DMS79 (cell line): ENCODE results near the gene PSMB11.

Experiments used
- DNase-seq: peaks from one replicate; lab custom pipeline; 2025; lab: John Stamatoyannopoulos, UW

The PSMB11 gene

DNA sequence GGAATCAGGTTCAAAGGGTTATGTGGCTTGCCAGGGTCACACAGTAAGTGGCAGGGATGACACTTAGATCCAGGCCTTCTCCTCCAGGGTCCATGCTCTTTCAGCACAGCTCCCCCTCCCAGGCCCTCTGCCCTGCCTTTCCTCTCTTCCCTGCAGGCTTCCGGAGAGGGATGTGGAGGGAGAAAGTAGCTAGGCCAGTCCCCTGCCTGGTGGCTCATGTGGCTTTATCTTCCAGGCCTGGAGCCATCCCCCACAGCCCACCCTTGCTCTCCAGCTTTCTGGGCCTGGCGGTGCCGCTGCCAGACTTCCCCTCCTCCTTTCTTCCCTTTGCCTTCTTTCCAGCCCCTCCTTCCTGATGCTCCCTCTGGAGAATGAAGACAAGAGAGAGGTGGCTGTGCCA, 1.7 kb downstream of the PSMB11 start:
- no peak for DNase-seq

- DNase-seq = no peak
Observed at GRCh38 chr14:23044840-23045239, 2.8 kb downstream of the PSMB11 start.

- DNase-seq = no peak
Observed at GRCh38 chr14:23045419-23046357, 3.7 kb downstream of the PSMB11 start.

DNA sequence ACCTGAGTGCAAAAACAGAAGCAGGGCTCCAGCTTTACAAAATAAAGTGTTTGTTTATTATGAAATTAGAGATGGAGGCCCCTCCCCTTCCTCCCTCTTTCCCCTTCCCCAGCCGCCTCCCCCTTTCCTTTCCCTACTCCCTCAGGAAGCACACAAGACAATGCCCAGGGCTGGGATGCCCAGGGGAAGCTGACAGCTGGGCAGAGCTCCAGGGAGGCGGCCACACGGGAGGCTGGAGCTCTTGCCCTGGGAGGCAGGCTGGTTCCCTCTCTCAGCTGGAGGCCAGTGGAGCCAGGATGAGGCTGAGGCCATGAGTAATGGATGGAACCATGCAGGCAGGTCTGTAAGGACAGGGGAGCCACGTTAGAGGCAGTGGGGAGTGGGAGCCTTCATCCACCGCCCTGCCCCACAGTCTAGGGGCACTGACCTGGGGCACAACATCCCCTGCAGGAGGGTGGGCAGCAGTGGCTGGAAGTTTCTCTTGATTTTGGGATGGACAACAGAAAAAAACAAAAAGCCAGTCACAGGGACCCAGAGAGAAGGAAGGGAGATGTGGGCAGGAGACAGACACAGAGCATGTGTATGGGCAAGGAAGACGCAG, 5.1 kb downstream of the PSMB11 start:
- DNase-seq = no peak

DNA sequence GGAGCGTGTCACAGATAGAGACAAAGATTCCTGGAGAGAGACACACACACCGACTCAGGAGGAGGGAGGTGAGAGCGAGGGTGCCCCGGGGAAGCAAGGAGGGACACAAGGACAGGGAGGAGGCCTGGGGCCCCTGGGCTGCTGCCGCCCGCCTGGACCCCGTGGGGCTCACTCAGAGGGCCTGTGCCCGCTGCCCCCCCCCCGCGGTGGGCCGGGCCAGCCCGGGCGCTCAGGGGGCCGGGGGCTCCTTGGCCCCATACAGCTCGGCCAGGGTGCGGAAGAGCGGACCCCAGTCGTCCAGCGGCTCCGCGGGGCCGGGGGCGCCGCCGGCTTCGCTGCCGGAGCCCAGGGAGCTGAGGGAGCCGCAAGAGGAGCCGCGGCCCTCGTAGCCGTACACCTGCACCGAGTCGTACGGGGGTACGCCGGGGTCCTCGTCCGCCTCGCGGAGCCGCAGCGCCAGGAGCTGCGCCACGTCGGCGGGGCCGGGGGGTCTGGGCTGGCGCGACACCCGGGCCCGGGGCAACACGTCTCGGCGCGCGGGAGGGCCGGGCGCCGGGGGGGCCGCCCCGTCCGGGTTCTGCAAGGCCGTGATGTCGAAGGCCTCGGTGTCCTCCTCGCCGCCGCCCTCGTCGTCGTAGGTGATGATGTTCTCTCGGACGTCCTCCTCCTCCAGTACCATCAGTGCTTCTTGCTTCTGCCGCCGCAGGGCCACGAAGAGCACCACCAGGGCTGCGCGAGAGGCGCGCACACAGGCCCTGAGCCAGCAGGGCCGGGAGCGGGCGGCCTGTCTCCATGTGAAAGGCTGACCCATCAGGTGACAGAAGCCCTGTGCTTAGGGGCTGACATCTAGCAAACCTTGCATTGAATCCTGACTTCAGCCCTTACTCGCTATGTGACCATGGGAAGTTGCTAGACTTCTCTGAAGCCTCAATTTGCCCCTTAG, 6.0 kb downstream of the PSMB11 start:
- DNase-seq = no peak

GRCh38 chr14:23049011-23049410, 7.0 kb downstream of the PSMB11 start:
- no peak for DNase-seq

DNA sequence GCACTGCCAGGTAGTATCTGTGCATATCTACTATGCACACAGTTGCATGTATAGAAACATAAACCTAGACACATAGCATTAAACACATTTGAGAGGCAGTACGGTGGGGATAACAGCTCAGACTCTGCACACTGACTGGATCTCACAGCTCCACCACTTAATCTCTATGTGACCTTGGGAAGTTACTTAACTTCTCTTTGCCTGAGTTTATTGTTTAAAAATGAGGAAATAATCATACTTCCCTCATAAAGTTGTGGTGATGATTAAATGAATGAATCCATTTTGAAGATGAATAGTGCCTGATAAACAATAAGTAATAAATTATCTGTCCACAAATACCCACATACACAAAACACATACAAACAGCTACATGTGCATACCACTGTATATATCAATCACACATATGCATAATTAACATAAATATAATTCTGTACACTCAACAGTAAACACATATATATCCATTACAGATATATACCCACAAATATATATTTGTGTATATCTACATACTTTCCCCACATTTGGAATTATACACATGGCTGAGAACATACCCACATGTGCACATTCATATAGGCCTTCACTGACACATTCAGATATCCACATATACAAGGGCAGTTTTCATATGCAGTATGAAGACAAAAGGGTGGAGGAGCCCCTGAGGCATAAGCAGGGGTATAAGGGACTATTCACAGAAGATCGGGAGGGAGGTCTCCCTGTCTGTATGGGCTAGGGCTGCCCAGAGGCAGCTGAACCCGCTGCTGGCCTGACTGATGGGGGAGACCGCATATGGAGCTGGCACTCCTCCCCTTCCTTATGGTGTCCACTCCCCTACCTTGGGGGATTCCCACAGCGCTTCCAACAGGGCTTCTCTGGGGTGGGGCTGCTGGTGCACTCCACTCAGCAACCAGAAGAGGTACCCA, 9.4 kb downstream of the PSMB11 start:
- no peak for DNase-seq

DNA sequence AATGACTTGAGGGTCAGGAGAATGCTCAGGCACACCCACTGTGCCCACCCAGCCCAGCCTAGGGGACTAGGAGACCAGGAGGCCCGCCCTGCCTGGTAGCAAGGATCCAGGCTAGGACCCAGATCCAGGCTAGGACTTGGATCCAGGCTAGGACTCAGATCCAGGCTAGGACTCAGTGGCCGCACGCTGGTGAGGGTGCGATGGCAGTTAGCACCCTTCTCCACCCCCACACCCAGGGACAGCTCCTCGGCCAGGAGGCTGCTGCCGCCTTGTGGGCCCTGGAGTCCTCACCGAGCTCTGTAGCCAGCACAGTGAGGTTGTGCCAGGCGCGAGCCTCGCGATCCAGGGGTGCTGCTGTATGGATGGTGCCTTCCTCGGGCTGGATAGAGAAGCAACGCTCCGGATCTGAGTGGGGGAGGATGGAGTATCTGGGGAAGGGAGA, 10.2 kb downstream of the PSMB11 start:
- no peak for DNase-seq

DNA sequence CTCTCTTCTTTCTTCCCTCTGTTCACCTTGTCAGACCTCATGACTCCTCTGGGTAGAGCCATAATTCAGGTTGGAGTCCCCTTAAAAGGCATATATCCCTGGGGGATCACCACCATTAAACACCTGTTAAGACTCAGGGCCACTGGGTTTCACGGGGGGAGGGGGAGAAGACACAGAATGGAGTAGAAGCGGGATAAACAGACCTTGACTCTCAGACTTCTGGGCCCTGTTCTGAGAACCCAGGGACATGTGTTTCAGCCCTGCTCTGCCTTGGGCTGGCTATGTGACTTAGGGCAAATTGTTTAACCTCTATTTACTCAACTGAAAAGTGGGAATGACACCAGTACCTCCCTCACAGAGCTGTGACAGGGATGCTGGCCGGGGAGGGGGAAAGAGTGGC, 10.7 kb downstream of the PSMB11 start:
- DNase-seq = no peak

DNA sequence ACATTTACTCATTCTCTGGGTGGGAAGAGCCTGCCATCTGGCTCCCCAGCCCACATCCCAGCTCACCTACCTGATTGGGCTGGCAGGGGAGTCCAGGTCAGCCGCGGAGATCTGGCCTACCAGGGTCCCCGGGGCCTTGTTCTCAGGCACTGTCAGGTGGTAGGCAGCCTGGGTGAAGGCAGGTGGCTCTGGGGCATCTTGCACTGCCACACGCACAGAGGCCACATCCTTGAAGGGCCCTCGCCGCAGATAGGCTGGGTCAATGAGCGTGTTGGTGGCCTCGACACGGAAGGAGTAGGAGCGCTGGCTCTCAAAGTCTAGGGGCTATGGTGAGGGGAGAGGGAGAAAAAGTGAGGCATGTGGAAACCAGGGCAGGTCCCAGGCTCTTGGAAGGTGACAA, 11.4 kb downstream of the PSMB11 start:
- no peak for DNase-seq

DNA sequence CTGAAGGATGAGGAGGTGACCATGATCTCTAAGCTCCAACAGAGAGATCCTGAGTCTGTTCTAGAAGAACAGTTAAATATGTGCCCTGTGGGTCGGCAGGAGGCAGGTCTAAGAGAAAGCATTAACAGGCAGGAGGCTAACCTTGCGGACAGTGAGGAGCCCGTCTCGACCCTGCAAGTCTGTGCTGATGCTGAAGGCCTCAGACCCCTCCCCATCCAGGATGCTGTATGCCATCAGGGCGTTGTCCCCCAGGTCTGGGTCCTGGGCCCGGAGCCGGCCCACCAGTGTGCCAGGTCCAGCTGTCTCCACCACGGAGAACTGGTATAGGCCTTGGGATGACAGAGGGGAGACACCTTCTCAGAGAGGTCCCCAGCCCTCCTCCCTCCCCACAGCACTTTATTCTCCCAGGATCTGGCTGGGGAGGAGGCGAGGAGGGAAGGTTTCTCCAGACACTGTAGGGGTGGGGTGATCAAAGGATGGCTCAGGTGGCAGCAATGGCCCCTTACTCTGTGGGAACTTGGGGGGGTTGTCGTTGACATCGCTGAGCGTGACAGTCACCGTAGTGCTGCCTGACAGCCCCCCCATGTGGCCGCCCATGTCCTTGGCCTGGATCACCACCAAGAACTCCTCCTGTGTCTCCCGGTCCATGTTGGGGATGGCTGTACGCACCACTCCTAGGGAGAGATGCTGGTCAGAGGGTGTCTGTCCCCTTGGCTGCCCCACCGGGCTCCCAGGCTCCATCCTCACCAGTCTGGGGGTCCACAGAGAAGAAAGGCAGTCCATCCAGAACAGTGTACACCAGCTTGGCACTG, 12.2 kb downstream of the PSMB11 start:
- DNase-seq = no peak

DNA sequence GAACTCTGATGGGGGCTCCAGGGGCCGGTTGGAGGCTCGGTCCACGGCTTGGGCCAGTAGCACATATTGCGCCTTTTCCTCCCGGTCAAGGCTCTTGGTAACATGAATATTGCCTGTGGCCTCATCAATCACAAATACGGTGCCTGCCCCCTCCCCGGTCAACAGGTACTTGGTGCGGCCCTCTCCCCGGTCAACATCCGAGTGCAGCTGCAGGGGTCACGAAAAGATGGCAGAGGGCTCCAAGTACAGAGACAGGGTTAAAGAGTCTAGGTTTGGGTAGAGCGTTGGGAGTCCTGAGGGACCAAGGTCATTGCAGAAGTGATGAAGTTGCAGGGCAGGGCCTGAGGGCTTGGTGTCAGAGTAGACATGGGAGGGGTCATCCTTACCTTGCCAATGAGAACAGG, 13.1 kb downstream of the PSMB11 start:
- DNase-seq = no peak

GRCh38 chr14:23055621-23056144, 13.7 kb downstream of the PSMB11 start:
- no peak for DNase-seq

DNA sequence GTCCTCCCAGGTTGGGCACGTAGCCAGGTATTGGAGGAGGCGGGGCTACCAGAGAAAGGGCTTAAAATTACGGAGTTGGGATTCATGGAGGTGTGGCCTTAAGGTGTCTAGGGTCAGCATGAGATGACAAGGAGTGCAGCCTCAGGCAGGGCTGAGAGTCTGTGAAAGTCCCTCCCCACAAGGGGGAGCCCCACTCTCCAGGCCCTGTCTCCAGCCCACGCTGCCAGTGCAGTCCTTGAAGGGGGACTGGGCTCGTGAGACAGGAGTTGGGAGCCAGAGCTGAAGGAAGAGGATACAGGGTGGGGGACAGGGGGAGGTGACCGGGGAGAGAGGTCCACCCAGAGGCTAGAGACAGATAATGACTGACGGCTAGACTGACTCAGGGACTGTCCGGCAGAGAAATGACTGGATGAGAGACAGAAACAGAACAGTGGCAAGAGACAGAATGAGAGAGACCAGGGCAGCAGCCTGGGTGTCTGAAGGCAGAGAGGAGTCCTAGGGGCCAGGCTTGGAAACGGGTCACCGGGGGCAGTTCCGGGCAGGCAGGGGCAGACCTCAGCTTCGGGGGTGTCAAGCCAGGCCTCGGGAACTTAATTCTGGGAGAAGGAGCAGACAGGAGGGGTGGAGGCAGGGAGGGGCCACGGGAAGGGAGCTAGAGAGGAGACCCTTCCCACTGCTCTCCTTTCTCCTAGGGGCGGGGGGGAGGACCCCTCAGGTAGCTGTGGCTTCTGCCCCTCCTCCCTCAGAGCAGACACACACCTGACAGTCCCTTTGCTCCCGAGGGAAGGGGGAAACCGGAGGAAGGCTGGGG, 14.3 kb downstream of the PSMB11 start:
- no peak for DNase-seq

DNA sequence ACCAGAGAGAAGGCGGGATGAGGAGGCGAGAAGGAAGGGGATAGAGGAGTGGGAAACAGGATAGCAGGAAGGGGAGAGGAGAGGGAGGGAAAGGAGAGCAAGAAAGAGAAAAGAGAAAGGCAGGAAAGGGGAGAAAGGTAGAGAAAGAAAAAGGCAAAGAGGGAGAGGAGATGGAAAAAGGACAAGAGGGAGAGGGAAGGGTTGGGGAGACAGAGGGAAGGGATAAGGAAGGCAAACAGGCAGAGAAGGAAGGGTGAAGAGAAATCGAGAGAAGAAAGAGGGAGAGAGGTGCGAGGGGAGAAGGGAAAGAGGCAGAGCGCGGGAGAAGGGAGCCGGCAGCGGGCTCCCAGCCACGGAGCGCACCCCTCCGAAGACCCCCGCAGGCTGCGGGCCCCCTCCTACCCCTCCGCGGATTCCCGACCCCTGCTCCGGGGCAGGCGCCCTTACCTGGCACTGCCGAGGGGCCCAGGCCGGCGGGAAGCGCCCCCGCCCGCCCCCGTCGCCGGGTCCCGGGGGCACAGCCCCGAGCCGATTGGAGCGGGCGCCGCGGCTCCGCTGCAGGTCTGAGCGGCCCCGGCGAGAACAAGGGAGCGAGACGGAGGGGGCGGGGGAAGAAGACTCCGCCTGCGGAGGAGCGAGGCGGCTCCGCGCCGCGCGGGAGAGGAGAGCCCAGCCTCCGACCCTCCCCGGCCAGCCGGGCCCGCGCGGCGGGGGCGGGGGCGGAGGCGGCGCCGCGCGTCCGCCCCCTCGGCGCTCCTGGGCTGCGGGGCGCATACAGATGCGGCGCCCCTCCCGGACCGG, 15.1 kb downstream of the PSMB11 start, which contains the start of gene CDH24:
Gene CDH24, minus strand, starts transcription at position 565 of the 801 bp plus-strand sequence. CDS start 1,787 bp downstream, outside the sequence.
- DNase-seq = no peak

- no peak for DNase-seq
Observed at GRCh38 chr14:23057757-23058653, 16.0 kb downstream of the PSMB11 start.
